ENCODE data around the gene SPRR2F. TPM values are rescaled to one million over a fixed set of nuclear protein-coding genes. Genes with fewer than 3 reads are reported as not detected.

The SPRR2F gene, protein sequence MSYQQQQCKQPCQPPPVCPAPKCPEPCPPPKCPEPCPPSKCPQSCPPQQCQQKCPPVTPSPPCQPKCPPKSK
- polyA plus RNA-seq (2011; rRNA removed) (not detected in 2 replicates), polyA plus RNA-seq (2017; fragmentation: RNase III; extraction: RNeasy Plus Mini Kit Qiagen cat#74134 plus additional on column Dnase treatment) (not detected in 3 replicates), polyA minus RNA-seq (2011; rRNA and poly(A)+ RNA removed) (not detected in 2 replicates)
- polyA plus RNA-seq (2012; cell fraction: cytosol; rRNA removed): not detected in 2 replicates
- not detected in 2 replicates for polyA plus RNA-seq (2012; cell fraction: nucleus; rRNA removed)

DNA sequence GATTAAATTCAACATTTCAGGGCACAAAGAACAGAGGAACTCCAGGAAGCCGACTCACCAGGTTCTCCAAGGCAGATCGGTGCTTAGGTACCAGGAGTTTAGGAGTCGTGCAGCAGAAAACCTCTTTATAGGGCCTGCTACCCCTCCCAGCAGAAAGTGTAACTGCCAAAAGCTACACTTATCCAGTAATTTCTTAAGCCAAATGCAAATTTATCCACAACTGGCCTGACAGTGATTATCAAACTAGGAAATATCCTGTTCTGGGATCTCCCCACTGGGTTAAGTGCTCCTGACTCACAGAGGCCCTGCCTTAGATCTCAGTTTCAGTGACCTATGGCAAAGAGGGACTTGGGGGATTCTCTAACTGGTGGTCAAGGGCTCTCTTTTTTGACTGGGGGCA is at the start of gene SPRR2F:
TSS of gene SPRR2F (minus strand) at position 101 of the 400 bp plus-strand sequence. CDS start 783 bp downstream, outside the sequence.
- DNase-seq (ENCODE audit: low read depth in 1 of 2, low spot score in 1 of 2) (no peak), ATAC-seq (no peak), FAIRE-seq (no peak)
- no peak within 1 kb of the TSS for H3K4me3 ChIP-seq
- no peaks in the 10 kb centered on the region for H3K9me3 ChIP-seq
- ChIA-PET CTCF (no interaction called here), POLR2A (no interaction called here)
- no peak within 1 kb of the TSS for H3K27ac ChIP-seq
- TF ChIP-seq ZNF302 (CRISPR knock-in tag; IDR thresholded peaks at IDR 0.05): no peak
- no peak for TF ChIP-seq ZSCAN20 (CRISPR knock-in tag; IDR thresholded peaks at IDR 0.05)
- TF ChIP-seq FOSL2 (IDR thresholded peaks at IDR 0.05): no peak
- TF ChIP-seq FOSL2 (CRISPR knock-in tag; IDR thresholded peaks at IDR 0.05): no peak
- no peak for TF ChIP-seq POLR2AphosphoS2 (conservative IDR thresholded peaks at IDR 0.05; ENCODE audit: low read length)
- TF ChIP-seq POLR2A (IDR thresholded peaks at IDR 0.05; ENCODE audit: low read length): no peak
- TF ChIP-seq HOXB5 (CRISPR knock-in tag; IDR thresholded peaks at IDR 0.05): no peak
- TF ChIP-seq MYC (IDR thresholded peaks at IDR 0.05; ENCODE audit: borderline replicate concordance, low read length): no peak
- no peak for TF ChIP-seq HOXA7 (CRISPR knock-in tag; IDR thresholded peaks at IDR 0.05)
- no peaks in the 10 kb centered on the region for H3K4me1 ChIP-seq
- H3K4me2 ChIP-seq: no peak within 1 kb of the TSS
- 23% methylated on average over 3 of the region's 3 CpGs for WGBS (ENCODE audit: missing lambda C conversion rate)

- POLR2A ChIA-PET: no interaction called here
- Histone ChIP-seq H3K4me3 (no peak overlapping the region), H3K4me1 (no peaks in the 10 kb centered on the region), H3K4me2 (no peak overlapping the region), H3K27ac (no peak overlapping the region), H3K9me3 (no peaks in the 10 kb centered on the region; the same call in 2 of the 3 replicates)
- ATAC-seq (no peak), FAIRE-seq (no peak), DNase-seq (ENCODE audit: low read depth in 1 of 2, low spot score in 1 of 2) (no peak)
- no peak for TF ChIP-seq CHD2 (IDR thresholded peaks at IDR 0.05; ENCODE audit: low read length, partially characterized antibody)
- TF ChIP-seq MAFK (IDR thresholded peaks at IDR 0.05; ENCODE audit: partially characterized antibody): peak; percentile 90
- WGBS (ENCODE audit: missing lambda C conversion rate): 1% methylated on average over 2 of the region's 2 CpGs
- CTCF ChIA-PET: no interaction called here
Measured at GRCh38 chr1:153155541-153155940, 42.2 kb upstream of the SPRR2F start.

- ChIA-PET POLR2A (no interaction called here), CTCF (no interaction called here)
- Histone ChIP-seq H3K4me3 (no peak overlapping the region), H3K9me3 (no peaks in the 10 kb centered on the region), H3K4me2 (no peak overlapping the region), H3K27ac (no peak overlapping the region), H3K4me1 (no peaks in the 10 kb centered on the region)
- ATAC-seq: no peak
- 0% methylated on average over 3 of the region's 3 CpGs for WGBS (ENCODE audit: missing lambda C conversion rate)
- no peak for FAIRE-seq
- TF ChIP-seq, protein P1, sequence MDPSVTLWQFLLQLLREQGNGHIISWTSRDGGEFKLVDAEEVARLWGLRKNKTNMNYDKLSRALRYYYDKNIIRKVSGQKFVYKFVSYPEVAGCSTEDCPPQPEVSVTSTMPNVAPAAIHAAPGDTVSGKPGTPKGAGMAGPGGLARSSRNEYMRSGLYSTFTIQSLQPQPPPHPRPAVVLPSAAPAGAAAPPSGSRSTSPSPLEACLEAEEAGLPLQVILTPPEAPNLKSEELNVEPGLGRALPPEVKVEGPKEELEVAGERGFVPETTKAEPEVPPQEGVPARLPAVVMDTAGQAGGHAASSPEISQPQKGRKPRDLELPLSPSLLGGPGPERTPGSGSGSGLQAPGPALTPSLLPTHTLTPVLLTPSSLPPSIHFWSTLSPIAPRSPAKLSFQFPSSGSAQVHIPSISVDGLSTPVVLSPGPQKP (IDR thresholded peaks at IDR 0.05; ENCODE audit: low read depth, low read length): no peak
- TF ChIP-seq CBX2 (IDR thresholded peaks at IDR 0.05; ENCODE audit: borderline replicate concordance, low read depth): no peak
- TF ChIP-seq ZNF302 (CRISPR knock-in tag; IDR thresholded peaks at IDR 0.05): no peak
- no peak for TF ChIP-seq MYC (IDR thresholded peaks at IDR 0.05; ENCODE audit: borderline replicate concordance, low read length)
- TF ChIP-seq KDM5A (IDR thresholded peaks at IDR 0.05): no peak
- DNase-seq (ENCODE audit: low read depth in 1 of 2, low spot score in 1 of 2): no peak
Measured at GRCh38 chr1:153152481-153152880, 39.2 kb upstream of the SPRR2F start.

GRCh38 chr1:153150846-153151245 is 37.5 kb upstream of the SPRR2F start, which contains the start of gene SPRR2G:
Gene SPRR2G (minus strand): TSS chr1:153150890. CDS start chr1:153150110, 780 bp downstream.
- Histone ChIP-seq H3K4me3 (no peak within 1 kb of the TSS), H3K27ac (no peak within 1 kb of the TSS), H3K4me2 (no peak within 1 kb of the TSS), H3K9me3 (no peaks in the 10 kb centered on the region), H3K4me1 (no peaks in the 10 kb centered on the region)
- FAIRE-seq (no peak), DNase-seq (ENCODE audit: low read depth in 1 of 2, low spot score in 1 of 2) (no peak), ATAC-seq (no peak)
- CTCF ChIA-PET: interaction anchor here (1.0 kb wide), 1 partner anchor 82 kb away, joined by 3 read pairs; no protein-coding TSS in a partner anchor
- POLR2A ChIA-PET: no interaction called here
- 0% methylated on average over 1 of the region's 1 CpG for WGBS (ENCODE audit: missing lambda C conversion rate)
- no peak for TF ChIP-seq KDM1A (IDR thresholded peaks at IDR 0.05; ENCODE audit: low read depth)
- TF ChIP-seq TP53 (CRISPR knock-in tag; IDR thresholded peaks at IDR 0.05): no peak
- TF ChIP-seq RNF2 (IDR thresholded peaks at IDR 0.05; ENCODE audit: borderline replicate concordance, low read depth): no peak
- TF ChIP-seq TFCP2L1 (CRISPR knock-in tag; IDR thresholded peaks at IDR 0.05): no peak
- no peak for TF ChIP-seq ZNF302 (CRISPR knock-in tag; IDR thresholded peaks at IDR 0.05)
- TF ChIP-seq PHF8 (IDR thresholded peaks at IDR 0.05; ENCODE audit: borderline replicate concordance, low read depth): no peak
- no peak for TF ChIP-seq HEYL (CRISPR knock-in tag; IDR thresholded peaks at IDR 0.05)
- no peak for TF ChIP-seq HOXB5 (CRISPR knock-in tag; IDR thresholded peaks at IDR 0.05)
- TF ChIP-seq ZFP36 (IDR thresholded peaks at IDR 0.05; ENCODE audit: borderline replicate concordance, partially characterized antibody): no peak
- TF ChIP-seq RCOR1 (IDR thresholded peaks at IDR 0.05; ENCODE audit: low read depth, low read length): no peak

Data from A549 (cell line).